Measurements from ENCODE around the gene C11orf91.
A peak's percentile ranks its signal among the peaks of the same experiment; 100 is the strongest.
"Not testable (repeated sequence)": the region's sequence is repeated elsewhere in the genome, so short reads cannot be mapped to it uniquely, and the experiment has no call there.

C11orf91 gene, protein sequence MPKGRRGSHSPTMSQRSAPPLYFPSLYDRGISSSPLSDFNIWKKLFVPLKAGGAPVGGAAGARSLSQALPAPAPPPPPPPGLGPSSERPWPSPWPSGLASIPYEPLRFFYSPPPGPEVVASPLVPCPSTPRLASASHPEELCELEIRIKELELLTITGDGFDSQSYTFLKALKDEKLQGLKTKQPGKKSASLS

GRCh38 chr11:33700502-33701271 lies at the start of gene C11orf91:
TSS of gene C11orf91 (minus strand) at chr11:33700826. CDS start at chr11:33700740, 86 bp downstream.
- peak; percentile 81 for DNase-seq (ENCODE audit: low read depth)

- DNase-seq (ENCODE audit: low read depth), result no peak
Observed at GRCh38 chr11:33747979-33748378, 47.4 kb upstream of the C11orf91 start.

GRCh38 chr11:33743291-33743690 lies 42.7 kb upstream of the C11orf91 start:
- no peak for DNase-seq (ENCODE audit: low read depth)

DNA sequence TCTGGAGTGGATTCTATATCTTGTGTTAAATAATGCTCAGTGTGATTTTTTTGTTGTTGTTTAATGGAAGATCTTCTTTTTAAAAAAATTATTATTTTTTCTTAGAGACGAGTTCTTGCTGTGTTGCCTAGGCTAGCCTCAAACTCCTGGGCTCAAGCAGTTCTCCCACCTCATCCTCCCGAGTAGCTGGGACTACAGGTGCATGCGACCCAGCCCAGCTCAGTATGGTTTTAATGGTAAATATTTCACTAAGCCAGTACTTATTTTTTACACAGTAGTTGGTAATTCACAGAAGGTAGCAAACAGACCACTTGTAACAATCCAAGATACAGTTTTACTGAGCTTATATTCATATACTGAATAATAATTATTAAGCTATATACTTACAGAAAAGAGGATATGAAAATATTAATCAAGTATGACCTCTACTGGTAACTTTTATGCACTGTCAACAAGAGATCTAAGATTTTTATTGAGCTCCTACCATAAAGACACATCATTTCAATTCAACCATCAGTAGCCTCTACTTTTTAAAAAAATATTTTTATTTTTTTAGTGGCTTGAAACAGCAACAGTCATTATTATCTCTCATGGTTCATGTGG lies 41.7 kb upstream of the C11orf91 start:
- DNase-seq (ENCODE audit: low read depth), result no peak

- DNase-seq (ENCODE audit: low read depth), result no peak
Observed at GRCh38 chr11:33741806-33742205, 41.2 kb upstream of the C11orf91 start.

DNA sequence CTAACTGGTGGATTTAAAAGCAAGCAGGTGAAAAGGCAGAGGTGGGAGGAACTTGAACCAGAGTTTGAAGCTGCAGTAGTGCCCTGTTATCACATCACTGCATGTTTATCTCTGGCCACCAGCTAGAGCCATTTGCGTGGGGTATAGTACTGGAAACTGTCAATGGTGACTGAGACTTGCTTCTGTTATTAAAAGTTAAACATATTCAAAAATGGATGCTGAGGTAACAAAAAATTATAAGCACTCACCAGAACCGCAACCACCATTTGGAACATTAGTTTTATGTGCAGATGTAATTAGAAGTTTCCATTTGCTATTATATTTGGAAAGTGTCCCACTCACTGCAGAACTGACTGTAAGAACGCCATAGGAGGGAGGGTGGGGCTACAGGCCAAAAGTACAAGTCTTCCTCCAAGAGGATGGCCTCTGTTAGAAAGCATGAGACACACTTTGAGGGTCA lies 36.8 kb upstream of the C11orf91 start:
- no peak for DNase-seq (ENCODE audit: low read depth)

GRCh38 chr11:33736148-33736812 lies 35.7 kb upstream of the C11orf91 start, which contains the start of gene CD59:
TSS of gene CD59 (minus strand) at chr11:33736423. CDS start at chr11:33722445, 13,978 bp downstream.
- peak; percentile 80 for DNase-seq (ENCODE audit: low read depth)

GRCh38 chr11:33735271-33736147 lies 34.9 kb upstream of the C11orf91 start:
- no peak for DNase-seq (ENCODE audit: low read depth)

GRCh38 chr11:33734441-33735270 lies 34.0 kb upstream of the C11orf91 start:
- no peak for DNase-seq (ENCODE audit: low read depth)

GRCh38 chr11:33733980-33734379 lies 33.4 kb upstream of the C11orf91 start:
- no peak for DNase-seq (ENCODE audit: low read depth)

DNA sequence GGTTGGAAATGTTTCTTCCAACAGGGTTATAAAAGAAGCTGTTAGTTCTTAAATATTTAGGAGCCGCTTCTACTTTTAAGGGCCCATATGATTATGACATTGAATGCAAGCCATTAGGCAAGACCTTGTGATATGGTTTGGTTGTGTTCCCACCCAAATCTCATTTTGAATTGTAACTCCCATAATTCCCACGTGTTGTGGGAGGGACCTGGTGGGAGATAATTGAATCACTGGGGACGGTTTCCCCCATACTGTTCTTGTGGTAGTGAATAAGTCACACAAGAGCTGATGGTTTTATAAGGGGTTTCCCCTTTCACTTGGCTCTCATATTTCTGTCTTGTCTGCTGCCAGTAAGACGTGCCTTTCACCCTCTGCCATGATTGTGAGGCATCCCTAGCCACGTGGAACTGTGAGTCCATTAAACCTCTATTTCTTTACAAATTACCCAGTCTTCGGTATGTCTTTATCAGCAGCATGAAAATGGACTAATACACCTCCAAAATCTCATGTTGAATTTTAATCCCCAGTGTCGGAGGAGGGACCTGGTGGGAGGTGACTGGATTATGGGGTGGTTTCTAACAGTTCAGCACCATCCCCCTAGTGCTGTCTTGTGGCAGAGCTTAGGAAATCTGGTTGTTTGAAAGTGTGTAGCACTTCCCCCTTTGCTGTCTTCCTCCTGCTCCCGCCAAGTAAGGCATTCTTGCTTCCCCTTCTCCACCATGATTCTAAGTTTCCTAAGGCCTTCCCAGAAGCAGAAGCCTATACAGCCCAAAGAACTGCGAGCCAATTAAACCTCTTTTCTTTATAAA lies 31.3 kb upstream of the C11orf91 start:
- DNase-seq (ENCODE audit: low read depth), result no peak

DNA sequence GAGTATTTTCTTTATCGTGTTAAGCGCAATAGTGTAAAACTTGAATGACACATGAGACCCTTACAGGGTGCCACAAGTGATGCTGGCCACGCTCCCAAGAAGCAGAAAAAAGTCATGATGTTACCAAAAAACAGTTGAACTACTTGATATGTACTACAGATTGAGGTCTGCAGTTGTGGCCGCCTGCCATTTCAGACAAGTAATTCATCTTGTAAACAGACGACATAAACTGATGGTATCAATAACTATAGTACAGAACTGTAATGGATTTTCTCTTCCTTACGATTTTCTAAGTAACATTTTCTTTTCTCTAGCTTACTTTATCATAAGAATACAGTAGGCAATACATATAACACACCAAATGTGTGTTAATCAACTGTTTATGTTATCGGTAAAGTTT lies 30.1 kb upstream of the C11orf91 start:
- no peak for DNase-seq (ENCODE audit: low read depth)

GRCh38 chr11:33729072-33729664 lies 28.5 kb upstream of the C11orf91 start:
- not testable (repeated sequence) for DNase-seq (ENCODE audit: low read depth)

- DNase-seq (ENCODE audit: low read depth), result not testable (repeated sequence)
Observed at GRCh38 chr11:33727539-33727938, 26.9 kb upstream of the C11orf91 start.

DNA sequence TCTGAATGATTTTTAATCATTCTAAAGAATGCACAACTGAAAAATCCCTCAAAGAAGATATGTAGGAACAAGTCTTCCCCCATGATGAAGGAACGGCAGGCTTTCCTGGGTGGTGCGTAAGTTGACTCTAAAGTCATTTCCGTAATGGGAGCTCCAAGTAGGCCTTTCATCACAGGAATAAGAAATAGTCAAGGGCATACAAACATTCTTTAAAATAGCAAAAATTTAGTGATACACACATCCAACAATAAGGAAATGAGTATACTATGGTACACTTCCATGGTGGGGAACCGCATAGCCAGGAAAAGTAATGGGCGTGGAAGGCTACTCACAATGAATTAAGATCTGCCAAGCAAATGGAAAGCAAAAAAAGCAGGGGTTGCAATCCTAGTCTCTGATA lies 24.9 kb upstream of the C11orf91 start:
- no peak for DNase-seq (ENCODE audit: low read depth)

- DNase-seq (ENCODE audit: low read depth), result no peak
Observed at GRCh38 chr11:33724644-33725035, 24.0 kb upstream of the C11orf91 start.

DNA sequence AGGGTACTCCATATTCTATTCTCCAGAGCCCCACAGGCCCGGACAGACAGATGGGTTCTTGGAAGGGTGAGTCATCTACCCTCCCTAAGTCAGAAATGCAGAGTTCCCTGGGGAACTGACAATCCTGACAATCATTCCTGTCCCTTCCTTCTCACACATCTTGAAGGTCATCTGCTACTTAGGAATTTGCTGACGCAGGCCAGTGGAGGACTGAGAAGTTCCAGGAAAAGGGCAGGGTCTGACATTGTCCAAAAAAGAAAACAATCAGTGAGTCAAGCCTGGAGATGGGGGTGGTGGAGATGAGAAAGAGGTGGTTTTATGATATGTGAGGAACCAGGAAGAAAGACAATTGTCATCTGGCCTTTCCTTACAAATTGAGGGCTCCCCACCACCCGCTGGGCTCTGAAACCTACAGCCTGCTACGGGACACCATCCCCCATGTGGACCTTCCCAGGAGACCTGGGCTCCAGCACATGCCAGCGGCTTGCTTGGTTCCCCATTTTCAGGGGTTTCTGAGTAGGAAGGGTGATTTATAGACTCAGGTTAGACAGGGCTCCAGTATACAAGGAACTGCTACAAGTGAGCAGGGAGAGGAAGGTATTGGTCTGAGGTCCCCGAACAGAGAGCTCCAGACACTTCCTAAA lies 22.7 kb upstream of the C11orf91 start:
- DNase-seq (ENCODE audit: low read depth), result peak; percentile 91

GRCh38 chr11:33722590-33723234 lies 22.1 kb upstream of the C11orf91 start:
- no peak for DNase-seq (ENCODE audit: low read depth)

All from HS-5 (cell line).